Endodermal cell (in vitro differentiated cells): ENCODE measurements around the gene PRR5L. TPM values are rescaled to one million over a fixed set of nuclear protein-coding genes. Genes with fewer than 3 reads are reported as not detected.

Source experiments
- DNase-seq: peaks from one replicate; pipeline ENCODE4 v3.0.0-alpha.2; 2017
- H3K27ac ChIP-seq: 2 replicates; pipeline ENCODE4 v1.5.1; 2013; ENCODE audit warnings: mild to moderate bottlenecking, low read depth, low read length, moderate library complexity
- H3K27me3 ChIP-seq: 2 replicates; pipeline ENCODE4 v1.6.1; 2013; ENCODE audit warnings: mild to moderate bottlenecking, low read length, moderate library complexity; ENCODE audit not compliant: insufficient read depth, control insufficient read depth, poor library complexity, severe bottlenecking
- H3K36me3 ChIP-seq: 2 replicates; pipeline ENCODE4 v1.7.0; 2013; ENCODE audit warnings: mild to moderate bottlenecking, low read length, moderate library complexity; ENCODE audit not compliant: control insufficient read depth, insufficient read depth
- H3K4me1 ChIP-seq: one replicate; pipeline ENCODE4 v1.7.0; 2013; ENCODE audit warnings: low read length; ENCODE audit not compliant: control insufficient read depth, insufficient read depth
- H3K4me3 ChIP-seq: 2 replicates; pipeline ENCODE4 v1.5.1; 2013; ENCODE audit warnings: mild to moderate bottlenecking, low read length, moderate library complexity
- H3K9ac ChIP-seq: 2 replicates; pipeline ENCODE4 v1.6.1; 2013; ENCODE audit warnings: mild to moderate bottlenecking, low read length, moderate library complexity; ENCODE audit not compliant: poor library complexity, severe bottlenecking; ENCODE audit errors: extremely low read depth
- H3K9me3 ChIP-seq: 2 replicates; pipeline ENCODE4 v1.6.1; 2013; ENCODE audit warnings: mild to moderate bottlenecking, low read length, moderate library complexity; ENCODE audit not compliant: control insufficient read depth
- H3K27ac Mint-ChIP-seq: 2 replicates; pipeline ENCODE4 v1.8.0; 2020; ENCODE audit warnings: mixed read lengths
- H3K27me3 Mint-ChIP-seq: 2 replicates; pipeline ENCODE4 v1.8.0; 2021; ENCODE audit warnings: mild to moderate bottlenecking, mixed read lengths; ENCODE audit not compliant: insufficient read depth
- H3K36me3 Mint-ChIP-seq: 2 replicates; pipeline ENCODE4 v1.8.0; 2020; ENCODE audit warnings: low read depth, mixed read lengths
- H3K4me1 Mint-ChIP-seq: 2 replicates; pipeline ENCODE4 v1.8.0; 2020; ENCODE audit warnings: mixed read lengths
- H3K4me3 Mint-ChIP-seq: 2 replicates; pipeline ENCODE4 v1.8.0; 2020; ENCODE audit warnings: mild to moderate bottlenecking, moderate library complexity, mixed read lengths
- H3K9me3 Mint-ChIP-seq: 2 replicates; pipeline ENCODE4 v1.8.0; 2020; ENCODE audit warnings: mild to moderate bottlenecking, mixed read lengths
- WGBS, 2 experiments: methylation state at CpG; one replicate each; pipeline versions ENCODE4 v1.1.5 to v1.1.7; 2013; ENCODE audit warnings: missing lambda C conversion rate in 2 of 2, mixed read lengths in 1 of 2; ENCODE audit not compliant: insufficient coverage in 1 of 2, insufficient read length in 1 of 2; 5-methylcytosine and 5-hydroxymethylcytosine counted together
- total RNA-seq, 2 donors: library from RNA; stranded (reverse); fragmentation: NEBNext Ultra II Directional in 1 of 2; extraction: Animal tissue kit (Norgen Biotek cat#: 25700) in 1 of 2; gene quantifications; 2 replicates in 1 of 2; 3 replicates in 1 of 2; pipeline ENCODE4 v1.2.1, GENCODE V29; 2021
- TF ChIP-seq, protein P1 (sequence below): fragments of 200-600 bp; sonication (generic); conservative IDR thresholded peaks from 2 replicates; pipeline ENCODE4 v1.5.0; 2021; ENCODE audit warnings: antibody characterized with exemption, mild to moderate bottlenecking

Gene PRR5L
- total RNA-seq, 2 donors from 2014 or later: 5.3 to 7.2 TPM

DNA sequence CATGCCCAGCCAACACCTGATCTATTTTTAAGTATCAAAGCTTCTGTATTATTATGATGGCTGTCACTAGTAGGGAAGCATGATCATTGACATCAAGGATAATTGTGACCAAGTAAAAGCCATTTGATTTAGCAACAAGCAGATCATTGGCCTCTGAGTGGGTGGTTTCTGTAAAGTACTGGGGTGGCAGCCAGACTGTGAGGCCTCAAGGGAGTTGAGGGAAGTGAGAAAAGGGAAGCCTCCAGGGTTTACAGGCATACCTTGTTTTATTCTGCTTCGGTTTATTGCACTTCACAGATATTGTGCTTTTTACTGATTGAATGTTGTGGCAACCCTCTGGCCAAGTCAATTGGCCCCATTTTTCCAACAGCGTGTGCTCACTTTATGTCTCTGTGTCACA lies 60.1 kb downstream of the PRR5L start:
- Mint-ChIP-seq H3K36me3 (no peaks in the 10 kb centered on the region), H3K4me3 (no peak overlapping the region), H3K4me1 (peaks cover 12% of the 10 kb centered on the region), H3K9me3 (no peaks in the 10 kb centered on the region), H3K27ac (no peak overlapping the region), H3K27me3 (peaks cover 62% of the 10 kb centered on the region)
- TF ChIP-seq, protein P1, sequence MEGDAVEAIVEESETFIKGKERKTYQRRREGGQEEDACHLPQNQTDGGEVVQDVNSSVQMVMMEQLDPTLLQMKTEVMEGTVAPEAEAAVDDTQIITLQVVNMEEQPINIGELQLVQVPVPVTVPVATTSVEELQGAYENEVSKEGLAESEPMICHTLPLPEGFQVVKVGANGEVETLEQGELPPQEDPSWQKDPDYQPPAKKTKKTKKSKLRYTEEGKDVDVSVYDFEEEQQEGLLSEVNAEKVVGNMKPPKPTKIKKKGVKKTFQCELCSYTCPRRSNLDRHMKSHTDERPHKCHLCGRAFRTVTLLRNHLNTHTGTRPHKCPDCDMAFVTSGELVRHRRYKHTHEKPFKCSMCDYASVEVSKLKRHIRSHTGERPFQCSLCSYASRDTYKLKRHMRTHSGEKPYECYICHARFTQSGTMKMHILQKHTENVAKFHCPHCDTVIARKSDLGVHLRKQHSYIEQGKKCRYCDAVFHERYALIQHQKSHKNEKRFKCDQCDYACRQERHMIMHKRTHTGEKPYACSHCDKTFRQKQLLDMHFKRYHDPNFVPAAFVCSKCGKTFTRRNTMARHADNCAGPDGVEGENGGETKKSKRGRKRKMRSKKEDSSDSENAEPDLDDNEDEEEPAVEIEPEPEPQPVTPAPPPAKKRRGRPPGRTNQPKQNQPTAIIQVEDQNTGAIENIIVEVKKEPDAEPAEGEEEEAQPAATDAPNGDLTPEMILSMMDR: no peak
- H3K27ac ChIP-seq: no peak overlapping the region
- H3K4me3 ChIP-seq: no peak overlapping the region
- H3K4me1 ChIP-seq: peaks cover 7% of the 10 kb centered on the region
- H3K9ac ChIP-seq: no peak overlapping the region
- 96 to 100% methylated on average over 1 to 2 of the region's 2 CpGs for WGBS, 2 experiments
- H3K9me3 ChIP-seq: no peaks in the 10 kb centered on the region
- DNase-seq: no peak
- H3K36me3 ChIP-seq: no peaks in the 10 kb centered on the region
- H3K27me3 ChIP-seq: peaks cover 49% of the 10 kb centered on the region

DNA sequence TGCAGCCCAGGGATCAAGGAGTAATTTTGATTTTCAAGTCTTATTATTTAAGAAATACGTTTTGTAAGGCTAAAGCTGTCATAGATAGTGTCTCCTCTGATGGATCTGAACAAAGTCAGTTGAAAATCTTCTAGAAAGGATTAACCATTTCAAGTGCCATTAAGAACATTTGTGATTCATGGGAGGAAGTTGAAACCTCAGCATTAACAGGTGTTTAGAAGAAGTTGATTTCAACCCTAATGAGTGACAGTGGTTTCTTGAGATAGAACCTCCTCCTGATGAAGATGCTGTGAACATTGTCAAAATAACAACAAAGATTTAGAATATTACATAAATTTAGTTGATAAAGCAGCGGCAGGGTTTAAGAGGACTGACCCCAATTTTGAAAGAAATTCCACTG lies 61.7 kb downstream of the PRR5L start:
- WGBS, 2 experiments: 50 to 83% methylated on average over 1 to 2 of the region's 2 CpGs
- DNase-seq: no peak

DNA sequence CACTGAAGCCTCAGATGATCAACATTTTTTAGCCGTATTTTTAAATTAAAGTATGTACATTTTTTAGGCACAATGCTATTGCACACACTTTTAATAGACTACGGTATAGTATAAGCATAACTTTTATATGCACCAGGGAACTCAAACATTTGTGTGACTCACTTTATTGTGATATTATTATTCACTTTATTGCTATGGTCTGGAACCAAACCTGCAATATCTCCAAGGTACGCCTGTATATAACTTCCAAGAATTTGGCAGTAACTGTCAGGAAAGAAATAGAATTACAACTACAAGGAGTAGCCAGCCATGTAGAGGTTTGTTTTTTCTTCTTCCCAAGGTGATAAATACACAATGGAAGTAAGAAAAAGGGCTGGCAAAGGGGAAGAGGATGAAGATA lies 62.3 kb downstream of the PRR5L start:
- H3K9ac ChIP-seq: no peak overlapping the region
- H3K27me3 ChIP-seq: peaks cover 44% of the 10 kb centered on the region
- no peak overlapping the region for H3K27ac ChIP-seq
- H3K4me3 ChIP-seq: no peak overlapping the region
- TF ChIP-seq, protein P1: no peak
- no peaks in the 10 kb centered on the region for H3K9me3 Mint-ChIP-seq
- no peak overlapping the region for H3K4me3 Mint-ChIP-seq
- no peaks in the 10 kb centered on the region for H3K36me3 ChIP-seq
- H3K4me1 Mint-ChIP-seq: peaks cover 18% of the 10 kb centered on the region
- no peaks in the 10 kb centered on the region for H3K9me3 ChIP-seq
- H3K27ac Mint-ChIP-seq: no peak overlapping the region
- H3K36me3 Mint-ChIP-seq: no peaks in the 10 kb centered on the region
- DNase-seq: no peak
- H3K4me1 ChIP-seq: peaks cover 16% of the 10 kb centered on the region
- 100% methylated on average over 2 of the region's 3 CpGs for WGBS, 2 experiments
- peaks cover 59% of the 10 kb centered on the region for H3K27me3 Mint-ChIP-seq

More for the DNA sequence above, 61.7 kb downstream of the PRR5L start:
- no peak overlapping the region for H3K9ac ChIP-seq
- Mint-ChIP-seq H3K27me3 (peaks cover 65% of the 10 kb centered on the region), H3K9me3 (no peaks in the 10 kb centered on the region), H3K4me3 (no peak overlapping the region), H3K36me3 (no peaks in the 10 kb centered on the region), H3K4me1 (peaks cover 12% of the 10 kb centered on the region), H3K27ac (no peak overlapping the region)
- no peaks in the 10 kb centered on the region for H3K36me3 ChIP-seq
- no peak overlapping the region for H3K4me3 ChIP-seq
- peaks cover 50% of the 10 kb centered on the region for H3K27me3 ChIP-seq
- H3K9me3 ChIP-seq: no peaks in the 10 kb centered on the region
- TF ChIP-seq, protein P1: no peak
- peaks cover 10% of the 10 kb centered on the region for H3K4me1 ChIP-seq
- no peak overlapping the region for H3K27ac ChIP-seq
